Measurements from ENCODE around the gene GEMIN4.

Gene GEMIN4

DNA sequence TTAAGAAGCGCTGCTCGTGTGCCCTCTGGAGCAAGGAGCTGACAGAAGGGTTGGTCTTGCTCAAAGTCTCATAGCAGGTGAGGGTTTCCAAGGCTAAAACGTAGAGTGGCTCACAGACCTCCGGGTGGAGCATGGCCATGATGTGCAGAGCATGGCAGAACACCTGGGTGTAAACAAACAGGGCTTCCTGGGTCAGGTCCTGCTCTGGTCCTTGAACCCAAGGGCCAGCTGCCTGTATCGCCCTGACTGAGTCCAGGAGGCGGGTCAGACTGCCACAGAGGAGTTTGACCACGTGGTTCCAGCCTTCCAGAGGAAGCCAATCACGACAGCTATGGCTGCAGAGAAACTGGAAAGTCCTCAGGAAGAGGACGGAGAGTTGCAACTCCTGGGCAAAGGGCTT lies 7.1 kb downstream of the GEMIN4 start:
- no peak for DNase-seq
- ATAC-seq (replicated peaks): no peak
- H3K4me1 Mint-ChIP-seq (ENCODE audit: low read depth in 2 of 2): peaks cover 17 to 18% of the 10 kb centered on the region in 2 donors
- no peak overlapping the region for H3K27ac Mint-ChIP-seq
- peaks cover 14% of the 10 kb centered on the region for H3K36me3 Mint-ChIP-seq (ENCODE audit: insufficient read depth)
- H3K4me3 Mint-ChIP-seq: no peak overlapping the region
- no peaks in the 10 kb centered on the region for H3K9me3 Mint-ChIP-seq
- no peaks in the 10 kb centered on the region for H3K27me3 Mint-ChIP-seq

DNA sequence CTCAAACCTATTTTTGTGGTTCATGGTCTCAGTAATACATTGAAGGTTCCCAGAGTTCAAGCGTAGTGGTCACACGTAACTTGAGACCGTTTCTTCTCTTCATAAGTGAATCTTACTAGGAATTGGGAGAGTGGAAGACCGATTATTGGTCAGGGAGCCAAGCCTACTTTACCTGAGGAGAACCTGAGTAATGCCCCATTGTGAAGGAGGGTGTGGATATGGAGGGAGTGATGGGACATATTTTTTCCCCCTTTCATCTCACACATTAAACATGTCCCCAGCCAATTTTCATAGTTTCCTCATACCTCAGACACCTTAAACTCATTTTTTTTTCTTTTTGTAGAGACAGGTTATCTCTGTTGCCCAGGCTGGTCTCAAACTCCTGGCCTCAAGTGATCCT lies 8.9 kb downstream of the GEMIN4 start:
- ATAC-seq (replicated peaks) (no peak), DNase-seq (no peak)
- peak overlapping the region in 1 of 2 donors; percentile 65 for H3K27ac Mint-ChIP-seq
- H3K4me3 Mint-ChIP-seq: no peak overlapping the region
- peaks cover 3 to 7% of the 10 kb centered on the region in 2 donors for H3K4me1 Mint-ChIP-seq (ENCODE audit: low read depth in 2 of 2)
- no peaks in the 10 kb centered on the region for H3K9me3 Mint-ChIP-seq
- H3K36me3 Mint-ChIP-seq (ENCODE audit: insufficient read depth): peaks cover 14% of the 10 kb centered on the region
- no peaks in the 10 kb centered on the region for H3K27me3 Mint-ChIP-seq

GRCh38 chr17:742147-742793 lies 9.8 kb downstream of the GEMIN4 start:
- Mint-ChIP-seq H3K4me3 (no peak overlapping the region), H3K27ac (no peak overlapping the region), H3K36me3 (ENCODE audit: insufficient read depth) (peaks cover 14% of the 10 kb centered on the region), H3K4me1 (ENCODE audit: low read depth in 2 of 2) (peaks cover 0 to 2% of the 10 kb centered on the region in 2 donors), H3K27me3 (no peaks in the 10 kb centered on the region), H3K9me3 (no peaks in the 10 kb centered on the region)
- ATAC-seq (replicated peaks) (no peak), DNase-seq (no peak)

DNA sequence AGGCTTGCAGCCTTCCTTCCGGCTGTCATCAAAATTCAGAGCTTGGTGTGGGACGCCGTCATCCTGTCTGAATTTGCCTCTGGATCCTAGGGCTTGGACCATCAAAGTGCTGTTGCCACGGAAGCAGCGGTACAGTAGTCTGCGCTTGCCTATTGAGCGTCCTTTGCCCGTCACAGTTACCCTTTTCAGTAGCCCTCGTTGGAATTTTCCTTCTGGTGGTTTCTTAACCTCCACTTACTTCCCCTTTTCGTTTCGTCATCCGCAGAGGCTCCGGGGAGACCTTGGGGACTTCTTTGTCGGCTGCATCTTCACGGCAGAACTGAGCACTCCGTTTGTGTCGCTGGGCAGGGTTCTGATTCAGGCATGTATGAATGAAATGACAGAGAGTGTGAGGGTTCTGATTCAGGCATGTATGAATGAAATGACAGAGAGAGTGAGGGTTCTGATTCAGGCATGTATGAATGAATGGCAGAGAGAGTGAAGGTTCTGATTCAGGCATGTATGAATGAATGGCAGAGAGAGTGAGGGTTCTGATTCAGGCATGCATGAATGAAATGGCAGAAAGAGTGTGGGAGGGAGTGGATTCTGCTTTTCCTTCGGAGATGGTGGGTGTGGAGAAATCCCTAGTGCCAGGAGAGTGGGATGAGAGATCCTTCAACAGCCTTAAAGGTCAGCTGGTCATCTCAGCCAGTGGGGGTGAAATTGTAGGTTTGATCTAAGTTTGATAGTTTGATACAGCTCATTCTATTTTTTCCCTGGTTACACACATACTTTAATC lies 11.6 kb downstream of the GEMIN4 start:
- Mint-ChIP-seq H3K4me3 (no peak overlapping the region), H3K27ac (peak overlapping the region in 1 of 2 donors; percentile 68), H3K27me3 (no peaks in the 10 kb centered on the region), H3K36me3 (ENCODE audit: insufficient read depth) (peaks cover 13% of the 10 kb centered on the region), H3K4me1 (ENCODE audit: low read depth in 2 of 2) (no peaks in the 10 kb centered on the region), H3K9me3 (no peaks in the 10 kb centered on the region)
- ATAC-seq (replicated peaks) (peak; percentile 46), DNase-seq (no peak)

DNA sequence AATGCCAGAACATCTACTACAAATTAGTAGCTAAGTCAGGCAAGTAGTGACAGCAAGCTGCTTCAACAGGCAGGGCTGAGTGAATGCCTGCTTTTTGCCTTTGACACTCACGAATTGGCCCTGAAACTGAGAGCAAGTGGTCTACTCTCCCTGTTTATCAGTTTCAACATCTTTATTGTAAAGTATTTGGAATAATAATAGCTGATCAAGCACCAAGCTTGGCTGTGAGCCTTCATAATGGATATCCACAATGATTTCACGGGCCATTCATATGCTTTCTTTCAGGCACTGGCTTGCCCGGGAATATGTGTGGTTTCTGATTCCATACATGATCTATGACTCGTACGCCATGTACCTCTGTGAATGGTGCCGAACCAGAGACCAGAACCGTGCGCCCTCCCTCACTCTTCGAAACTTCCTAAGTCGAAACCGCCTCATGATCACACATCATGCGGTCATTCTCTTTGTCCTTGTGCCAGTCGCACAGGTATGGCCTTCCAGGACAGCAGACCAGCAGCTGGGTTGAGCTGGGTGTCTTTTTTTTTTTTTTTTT lies 14.4 kb downstream of the GEMIN4 start:
- no peaks in the 10 kb centered on the region for H3K27me3 Mint-ChIP-seq
- peaks cover 8% of the 10 kb centered on the region for H3K36me3 Mint-ChIP-seq (ENCODE audit: insufficient read depth)
- ATAC-seq (replicated peaks) (no peak), DNase-seq (no peak)
- no peak overlapping the region for H3K27ac Mint-ChIP-seq
- no peaks in the 10 kb centered on the region for H3K9me3 Mint-ChIP-seq
- peaks cover 11 to 16% of the 10 kb centered on the region in 2 donors for H3K4me1 Mint-ChIP-seq (ENCODE audit: low read depth in 2 of 2)
- no peak overlapping the region for H3K4me3 Mint-ChIP-seq

- Mint-ChIP-seq H3K27ac (peak overlapping the region in 1 of 2 donors; percentile 77), H3K27me3 (no peaks in the 10 kb centered on the region), H3K9me3 (no peaks in the 10 kb centered on the region), H3K4me3 (peak overlapping the region; percentile 82 to 88), H3K4me1 (ENCODE audit: low read depth in 2 of 2) (peaks cover 12 to 16% of the 10 kb centered on the region in 2 donors), H3K36me3 (ENCODE audit: insufficient read depth) (peaks cover 4% of the 10 kb centered on the region)
- DNase-seq (no peak), ATAC-seq (replicated peaks) (no peak)
Measured at GRCh38 chr17:733743-734142, 18.3 kb downstream of the GEMIN4 start.

GRCh38 chr17:732902-733720 lies 19.0 kb downstream of the GEMIN4 start:
- no peak for DNase-seq
- H3K4me3 Mint-ChIP-seq: peak overlapping the region; percentile 82 to 88
- peak overlapping the region; percentile 32 to 54 for H3K27ac Mint-ChIP-seq
- no peaks in the 10 kb centered on the region for H3K27me3 Mint-ChIP-seq
- peak; percentile 40 for ATAC-seq (replicated peaks)
- peaks cover 12 to 16% of the 10 kb centered on the region in 2 donors for H3K4me1 Mint-ChIP-seq (ENCODE audit: low read depth in 2 of 2)
- peaks cover 4% of the 10 kb centered on the region for H3K36me3 Mint-ChIP-seq (ENCODE audit: insufficient read depth)
- no peaks in the 10 kb centered on the region for H3K9me3 Mint-ChIP-seq

GRCh38 chr17:732067-732901 lies 19.8 kb downstream of the GEMIN4 start, which contains the start of gene TLCD3A:
TSS of gene TLCD3A (plus strand) at chr17:732596. CDS start at chr17:732648, 52 bp downstream.
- H3K36me3 Mint-ChIP-seq (ENCODE audit: insufficient read depth): peaks cover 4% of the 10 kb centered on the region
- H3K4me3 Mint-ChIP-seq: peak within 1 kb of the TSS; percentile 82 to 88
- peak within 1 kb of the TSS; percentile 32 to 54 for H3K27ac Mint-ChIP-seq
- H3K4me1 Mint-ChIP-seq (ENCODE audit: low read depth in 2 of 2): peaks cover 12 to 16% of the 10 kb centered on the region in 2 donors
- peak; percentile 81 for ATAC-seq (replicated peaks)
- H3K27me3 Mint-ChIP-seq: no peaks in the 10 kb centered on the region
- DNase-seq: peak; percentile 23 to 47 (median 41)
- no peaks in the 10 kb centered on the region for H3K9me3 Mint-ChIP-seq

DNA sequence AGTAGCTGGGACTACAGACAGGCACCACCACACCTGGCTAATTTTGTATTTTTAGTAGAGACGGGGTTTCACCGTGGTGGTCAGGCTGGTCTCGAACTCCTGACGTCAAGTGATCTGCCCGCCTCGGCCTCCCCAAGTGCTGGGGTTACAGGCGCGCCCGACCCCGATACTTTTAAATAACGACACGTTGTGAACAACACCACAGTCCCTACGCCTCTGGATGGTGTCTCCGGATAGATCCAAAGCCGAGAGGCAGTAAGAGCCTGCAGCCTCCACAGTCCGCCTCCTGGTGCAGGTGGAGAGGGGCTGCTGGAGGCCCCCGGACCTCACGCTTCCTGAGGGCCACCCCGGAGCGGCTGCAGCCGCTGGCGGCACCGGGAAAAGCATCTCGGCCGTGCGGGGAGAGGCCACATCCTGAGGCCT lies 20.4 kb downstream of the GEMIN4 start:
- no peaks in the 10 kb centered on the region for H3K9me3 Mint-ChIP-seq
- peak; percentile 5 for ATAC-seq (replicated peaks)

GRCh38 chr17:728911-729310 lies 23.2 kb downstream of the GEMIN4 start:
- ATAC-seq (replicated peaks): no peak
- no peak overlapping the region for H3K27ac Mint-ChIP-seq
- H3K9me3 Mint-ChIP-seq: no peaks in the 10 kb centered on the region
- H3K4me1 Mint-ChIP-seq (ENCODE audit: low read depth in 2 of 2): peaks cover 10 to 11% of the 10 kb centered on the region in 2 donors
- no peaks in the 10 kb centered on the region for H3K27me3 Mint-ChIP-seq
- H3K4me3 Mint-ChIP-seq: no peak overlapping the region
- peaks cover 4% of the 10 kb centered on the region for H3K36me3 Mint-ChIP-seq (ENCODE audit: insufficient read depth)
- DNase-seq: no peak

More for the DNA sequence above, 20.4 kb downstream of the GEMIN4 start:
- Mint-ChIP-seq H3K4me3 (peak overlapping the region; percentile 69), H3K27me3 (no peaks in the 10 kb centered on the region), H3K27ac (peak overlapping the region in 1 of 2 donors; percentile 32), H3K4me1 (ENCODE audit: low read depth in 2 of 2) (peaks cover 12 to 16% of the 10 kb centered on the region in 2 donors), H3K36me3 (ENCODE audit: insufficient read depth) (peaks cover 4% of the 10 kb centered on the region)
- DNase-seq: no peak

- no peaks in the 10 kb centered on the region for H3K4me1 Mint-ChIP-seq (ENCODE audit: low read depth in 2 of 2)
- no peak for DNase-seq
- H3K36me3 Mint-ChIP-seq (ENCODE audit: insufficient read depth): no peaks in the 10 kb centered on the region
- H3K4me3 Mint-ChIP-seq: no peak overlapping the region
- H3K27me3 Mint-ChIP-seq: no peaks in the 10 kb centered on the region
- no peak for ATAC-seq (replicated peaks)
- no peak overlapping the region for H3K27ac Mint-ChIP-seq
- no peaks in the 10 kb centered on the region for H3K9me3 Mint-ChIP-seq
Measured at GRCh38 chr17:726271-726919, 25.7 kb downstream of the GEMIN4 start.

DNA sequence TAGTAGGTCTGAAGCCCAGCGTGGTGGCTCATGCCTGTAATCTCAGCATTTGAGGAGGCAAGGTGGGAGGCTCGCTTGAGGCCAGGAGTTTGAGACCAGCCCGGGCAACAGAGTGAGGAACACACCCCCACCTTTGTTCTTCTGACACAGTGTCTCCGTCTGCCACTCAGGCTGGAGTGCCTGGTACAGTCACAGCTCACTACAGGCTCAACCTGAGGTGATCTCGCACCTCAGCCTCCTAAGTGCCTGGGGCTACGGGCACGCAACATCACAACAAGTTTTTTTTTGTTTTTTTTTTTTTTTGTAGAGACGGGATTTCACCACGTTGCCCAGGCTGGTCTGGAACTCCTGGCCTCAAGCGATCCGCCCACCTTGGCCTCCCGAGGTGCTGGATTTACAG lies 26.3 kb downstream of the GEMIN4 start:
- no peaks in the 10 kb centered on the region for H3K4me1 Mint-ChIP-seq (ENCODE audit: low read depth in 2 of 2)
- H3K27me3 Mint-ChIP-seq: no peaks in the 10 kb centered on the region
- DNase-seq (no peak), ATAC-seq (replicated peaks) (no peak)
- H3K9me3 Mint-ChIP-seq: no peaks in the 10 kb centered on the region
- no peak overlapping the region for H3K4me3 Mint-ChIP-seq
- no peak overlapping the region for H3K27ac Mint-ChIP-seq
- no peaks in the 10 kb centered on the region for H3K36me3 Mint-ChIP-seq (ENCODE audit: insufficient read depth)

Data from effector memory CD8-positive, alpha-beta T cell (primary cell).